PC-9 (cell line): Measurements from ENCODE around the gene KEAP1.

Experiments
- CTCF ChIP-seq: fragments of 200-600 bp; sonication (generic); conservative IDR thresholded peaks from 2 replicates; pipeline ENCODE4 v1.6.1; 2017; ENCODE audit warnings: mixed run types, antibody characterized with exemption, mild to moderate bottlenecking, moderate library complexity
- EZH2 ChIP-seq: fragments of 200-600 bp; sonication (generic); IDR thresholded peaks from 2 replicates; pipeline ENCODE4 v1.8.0; 2017; ENCODE audit warnings: antibody characterized with exemption, low read depth

- no peak for TF ChIP-seq CTCF
- TF ChIP-seq EZH2, result no peak
Observed at GRCh38 chr19:10461047-10461949, 41.9 kb downstream of the KEAP1 start.
